ENCODE measurements around the gene MCOLN1. TPM values are rescaled to one million over a fixed set of nuclear protein-coding genes. Genes with fewer than 3 reads are reported as not detected.

The MCOLN1 gene
- total RNA-seq, 1 experiment from 2014 or later: 16.2 TPM

DNA sequence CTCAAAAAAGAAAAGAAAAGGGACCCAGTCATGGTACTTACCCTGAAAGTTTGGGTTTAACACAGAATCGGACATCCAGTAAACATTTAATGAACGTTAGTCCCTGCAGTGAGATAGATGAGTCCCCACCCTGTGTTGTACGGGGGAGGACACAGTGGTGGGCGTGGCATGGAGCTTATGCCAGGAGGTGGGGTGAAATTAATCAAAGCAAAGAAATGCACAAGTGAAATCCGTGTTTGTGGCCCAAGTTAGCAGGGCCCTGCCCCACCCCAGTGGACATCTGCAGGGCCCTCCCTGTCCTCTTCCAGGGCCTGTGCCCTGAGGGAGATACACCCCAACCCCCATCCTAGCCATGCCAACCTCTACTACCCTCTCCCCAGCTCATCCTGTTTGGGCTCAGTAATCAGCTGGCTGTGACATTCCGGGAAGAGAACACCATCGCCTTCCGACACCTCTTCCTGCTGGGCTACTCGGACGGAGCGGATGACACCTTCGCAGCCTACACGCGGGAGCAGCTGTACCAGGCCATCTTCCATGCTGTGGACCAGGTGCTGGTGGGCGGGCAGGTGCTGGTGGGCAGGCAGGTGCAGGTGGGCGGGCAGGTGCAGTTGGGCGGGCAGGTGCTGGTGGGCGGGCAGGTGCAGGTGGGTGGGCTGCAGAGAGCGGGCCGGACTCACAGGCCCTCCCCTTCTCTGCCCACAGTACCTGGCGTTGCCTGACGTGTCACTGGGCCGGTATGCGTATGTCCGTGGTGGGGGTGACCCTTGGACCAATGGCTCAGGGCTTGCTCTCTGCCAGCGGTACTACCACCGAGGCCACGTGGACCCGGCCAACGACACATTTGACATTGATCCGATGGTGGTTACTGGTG, 3.9 kb downstream of the MCOLN1 start:
- intact Hi-C loops (cut with micrococcal nuclease; ENCODE audit: unreplicated experiment): no loop called here
- no peaks in the 10 kb centered on the region for H3K27me3 Mint-ChIP-seq (ENCODE audit: insufficient read depth, unreplicated experiment)
- no peak overlapping the region for H3K4me3 ChIP-seq (ENCODE audit: low read depth, low read length)
- no peaks in the 10 kb centered on the region for H3K9me3 Mint-ChIP-seq (ENCODE audit: unreplicated experiment)
- no peaks in the 10 kb centered on the region for H3K36me3 ChIP-seq (ENCODE audit: control insufficient read depth, insufficient read depth, low read length)
- no peak overlapping the region for H3K27ac Mint-ChIP-seq (ENCODE audit: unreplicated experiment)
- TF ChIP-seq, protein P1, sequence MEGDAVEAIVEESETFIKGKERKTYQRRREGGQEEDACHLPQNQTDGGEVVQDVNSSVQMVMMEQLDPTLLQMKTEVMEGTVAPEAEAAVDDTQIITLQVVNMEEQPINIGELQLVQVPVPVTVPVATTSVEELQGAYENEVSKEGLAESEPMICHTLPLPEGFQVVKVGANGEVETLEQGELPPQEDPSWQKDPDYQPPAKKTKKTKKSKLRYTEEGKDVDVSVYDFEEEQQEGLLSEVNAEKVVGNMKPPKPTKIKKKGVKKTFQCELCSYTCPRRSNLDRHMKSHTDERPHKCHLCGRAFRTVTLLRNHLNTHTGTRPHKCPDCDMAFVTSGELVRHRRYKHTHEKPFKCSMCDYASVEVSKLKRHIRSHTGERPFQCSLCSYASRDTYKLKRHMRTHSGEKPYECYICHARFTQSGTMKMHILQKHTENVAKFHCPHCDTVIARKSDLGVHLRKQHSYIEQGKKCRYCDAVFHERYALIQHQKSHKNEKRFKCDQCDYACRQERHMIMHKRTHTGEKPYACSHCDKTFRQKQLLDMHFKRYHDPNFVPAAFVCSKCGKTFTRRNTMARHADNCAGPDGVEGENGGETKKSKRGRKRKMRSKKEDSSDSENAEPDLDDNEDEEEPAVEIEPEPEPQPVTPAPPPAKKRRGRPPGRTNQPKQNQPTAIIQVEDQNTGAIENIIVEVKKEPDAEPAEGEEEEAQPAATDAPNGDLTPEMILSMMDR (IDR thresholded peaks at IDR 0.05; ENCODE audit: insufficient read depth in 1 of 2, low read depth in 1 of 2, low read length in 1 of 2, severe bottlenecking in 1 of 2, unreplicated experiment in 1 of 2): no peak
- no peak overlapping the region for H3K4me3 Mint-ChIP-seq (ENCODE audit: unreplicated experiment)
- H3K4me1 ChIP-seq: peaks cover 10% of the 10 kb centered on the region
- no peaks in the 10 kb centered on the region for H3K27me3 ChIP-seq (replicated peaks; ENCODE audit: control insufficient read depth, insufficient read depth, low read length)
- ChIA-PET CTCF (no interaction called here), POLR2A (no interaction called here)
- peaks cover 9% of the 10 kb centered on the region for H3K4me1 Mint-ChIP-seq (ENCODE audit: low read depth, unreplicated experiment)
- BruUV-seq (replicated peaks): no TSS peak
- DNase-seq: no peak
- H3K9me3 ChIP-seq: no peaks in the 10 kb centered on the region
- peaks cover 15% of the 10 kb centered on the region for H3K36me3 Mint-ChIP-seq (ENCODE audit: insufficient read depth, unreplicated experiment)

DNA sequence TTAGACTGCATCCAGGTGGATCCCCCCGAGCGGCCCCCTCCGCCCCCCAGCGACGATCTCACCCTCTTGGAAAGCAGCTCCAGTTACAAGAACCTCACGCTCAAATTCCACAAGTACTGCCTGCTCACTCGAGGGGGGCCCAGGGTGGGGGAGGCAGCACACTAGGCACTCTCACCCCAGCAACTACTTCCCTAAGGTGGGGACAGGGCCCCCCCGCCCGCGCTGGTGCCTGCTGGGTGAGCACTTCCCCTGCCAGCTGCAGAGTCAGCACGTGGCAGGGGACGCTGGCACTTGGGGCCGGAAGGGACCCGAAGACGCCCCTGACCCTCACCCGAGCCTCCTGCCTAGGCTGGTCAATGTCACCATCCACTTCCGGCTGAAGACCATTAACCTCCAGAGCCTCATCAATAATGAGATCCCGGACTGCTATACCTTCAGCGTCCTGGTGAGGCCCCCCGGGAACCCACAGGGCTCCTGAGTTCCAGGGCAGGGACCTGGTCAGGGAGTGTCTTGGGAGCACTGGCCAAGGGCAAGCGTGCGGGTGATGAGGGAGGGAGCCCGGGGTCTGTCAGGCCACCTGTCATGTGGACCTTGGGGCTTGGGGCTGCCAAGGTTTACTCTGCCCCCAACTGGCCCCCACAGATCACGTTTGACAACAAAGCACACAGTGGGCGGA, 5.2 kb downstream of the MCOLN1 start:
- no peaks in the 10 kb centered on the region for H3K9me3 ChIP-seq
- TF ChIP-seq, protein P1 (IDR thresholded peaks at IDR 0.05; ENCODE audit: insufficient read depth in 1 of 2, low read depth in 1 of 2, low read length in 1 of 2, severe bottlenecking in 1 of 2, unreplicated experiment in 1 of 2): no peak
- no peaks in the 10 kb centered on the region for H3K27me3 Mint-ChIP-seq (ENCODE audit: insufficient read depth, unreplicated experiment)
- CTCF ChIA-PET: no interaction called here
- H3K27me3 ChIP-seq (replicated peaks; ENCODE audit: control insufficient read depth, insufficient read depth, low read length): no peaks in the 10 kb centered on the region
- H3K4me1 Mint-ChIP-seq (ENCODE audit: low read depth, unreplicated experiment): no peaks in the 10 kb centered on the region
- H3K27ac Mint-ChIP-seq (ENCODE audit: unreplicated experiment): no peak overlapping the region
- H3K36me3 ChIP-seq (ENCODE audit: control insufficient read depth, insufficient read depth, low read length): no peaks in the 10 kb centered on the region
- H3K4me3 Mint-ChIP-seq (ENCODE audit: unreplicated experiment): no peak overlapping the region
- POLR2A ChIA-PET: no interaction called here
- H3K4me1 ChIP-seq: peaks cover 6% of the 10 kb centered on the region; the same call in 1 of the 2 replicates
- no peaks in the 10 kb centered on the region for H3K9me3 Mint-ChIP-seq (ENCODE audit: unreplicated experiment)
- DNase-seq: no peak
- H3K4me3 ChIP-seq (ENCODE audit: low read depth, low read length): no peak overlapping the region
- BruUV-seq (replicated peaks): no TSS peak
- peaks cover 4% of the 10 kb centered on the region for H3K36me3 Mint-ChIP-seq (ENCODE audit: insufficient read depth, unreplicated experiment)
- intact Hi-C loops (cut with micrococcal nuclease; ENCODE audit: unreplicated experiment): no loop called here

DNA sequence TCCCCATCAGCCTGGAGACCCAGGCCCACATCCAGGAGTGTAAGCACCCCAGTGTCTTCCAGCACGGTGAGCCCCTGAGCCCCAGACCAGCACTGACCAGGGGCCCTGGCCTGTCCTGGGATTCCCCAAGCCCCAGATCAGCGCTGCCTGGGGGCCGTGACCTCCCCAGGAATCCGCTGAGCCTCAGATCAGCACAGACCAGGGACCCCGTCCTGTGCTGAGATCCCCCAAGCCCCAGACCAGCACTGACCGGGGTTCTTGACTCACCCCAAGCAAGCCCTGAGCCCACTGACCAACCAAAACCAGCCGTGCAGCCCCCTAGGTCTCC, 5.7 kb downstream of the MCOLN1 start:
- ChIA-PET POLR2A (no interaction called here), CTCF (no interaction called here)
- no peaks in the 10 kb centered on the region for H3K9me3 Mint-ChIP-seq (ENCODE audit: unreplicated experiment)
- intact Hi-C loops (cut with micrococcal nuclease; ENCODE audit: unreplicated experiment): no loop called here
- H3K36me3 ChIP-seq (ENCODE audit: control insufficient read depth, insufficient read depth, low read length): no peaks in the 10 kb centered on the region
- no peak overlapping the region for H3K4me3 ChIP-seq (ENCODE audit: low read depth, low read length)
- H3K27ac Mint-ChIP-seq (ENCODE audit: unreplicated experiment): no peak overlapping the region
- no peak for DNase-seq
- H3K4me1 ChIP-seq: peaks cover 7% of the 10 kb centered on the region
- peaks cover 3% of the 10 kb centered on the region for H3K36me3 Mint-ChIP-seq (ENCODE audit: insufficient read depth, unreplicated experiment)
- H3K4me1 Mint-ChIP-seq (ENCODE audit: low read depth, unreplicated experiment): no peaks in the 10 kb centered on the region
- no TSS peak for BruUV-seq (replicated peaks)
- H3K27me3 ChIP-seq (replicated peaks; ENCODE audit: control insufficient read depth, insufficient read depth, low read length): no peaks in the 10 kb centered on the region
- TF ChIP-seq, protein P1 (IDR thresholded peaks at IDR 0.05; ENCODE audit: insufficient read depth in 1 of 2, low read depth in 1 of 2, low read length in 1 of 2, severe bottlenecking in 1 of 2, unreplicated experiment in 1 of 2): no peak
- H3K9me3 ChIP-seq: no peaks in the 10 kb centered on the region
- no peaks in the 10 kb centered on the region for H3K27me3 Mint-ChIP-seq (ENCODE audit: insufficient read depth, unreplicated experiment)
- H3K4me3 Mint-ChIP-seq (ENCODE audit: unreplicated experiment): no peak overlapping the region

Data from Caco-2 (cell line).